EL (cell line): Measurements from ENCODE around the gene RASEF.
A peak's percentile ranks its signal among the peaks of the same experiment; 100 is the strongest.
"Not testable (repeated sequence)": the region's sequence is repeated elsewhere in the genome, so short reads cannot be mapped to it uniquely, and the experiment has no call there.

Experiments
- DNase-seq: peaks from one replicate; pipeline ENCODE4 v3.0.0-alpha.2; 2016

Gene RASEF

DNA sequence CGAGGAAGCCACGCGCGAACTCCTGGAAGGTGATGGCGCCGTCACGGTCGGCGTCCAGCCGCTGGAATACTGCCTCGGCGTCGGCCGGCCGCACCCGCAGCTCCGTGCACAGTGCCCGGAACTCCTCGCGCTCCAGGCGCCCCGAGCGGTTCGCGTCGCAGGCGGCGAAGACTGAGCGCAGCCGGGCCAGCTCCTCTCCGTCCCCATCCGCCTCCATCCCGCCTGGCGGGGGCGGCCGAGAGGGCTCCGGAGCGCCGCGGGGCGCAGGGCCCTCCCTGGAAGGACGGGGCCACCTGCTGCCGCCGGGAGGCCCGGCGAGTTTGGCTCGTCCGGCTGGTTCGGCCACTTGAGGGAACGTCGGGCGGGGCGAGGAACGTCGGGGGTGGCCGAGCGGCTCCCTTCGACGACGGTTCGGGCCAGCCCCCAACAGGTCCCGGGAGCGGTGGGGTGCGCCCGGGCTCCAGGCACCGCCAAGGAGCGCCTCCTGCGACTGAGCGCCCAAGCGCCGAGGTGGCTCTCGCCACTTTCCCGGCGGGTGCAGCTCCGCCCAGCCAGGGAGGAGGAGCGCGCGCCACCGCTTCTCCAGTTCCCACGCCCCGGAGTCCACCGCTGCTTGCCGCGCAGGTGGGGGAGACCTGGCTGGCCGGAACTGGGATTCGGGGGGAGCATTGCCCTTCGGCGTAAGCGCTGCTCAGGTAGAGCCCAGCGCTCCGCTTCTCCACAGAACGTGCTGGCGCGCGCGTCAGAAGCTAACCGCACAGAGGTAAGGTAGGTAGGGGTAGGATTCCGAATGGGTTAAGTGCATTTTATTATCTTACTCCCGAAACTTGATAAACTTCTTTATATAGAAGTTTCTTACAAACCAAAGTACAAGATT, at the start of gene RASEF:
TSS of gene RASEF (minus strand) at position 492 of the 877 bp plus-strand sequence. CDS start at position 217, 275 bp downstream.
- peak; percentile 63 for DNase-seq

DNA sequence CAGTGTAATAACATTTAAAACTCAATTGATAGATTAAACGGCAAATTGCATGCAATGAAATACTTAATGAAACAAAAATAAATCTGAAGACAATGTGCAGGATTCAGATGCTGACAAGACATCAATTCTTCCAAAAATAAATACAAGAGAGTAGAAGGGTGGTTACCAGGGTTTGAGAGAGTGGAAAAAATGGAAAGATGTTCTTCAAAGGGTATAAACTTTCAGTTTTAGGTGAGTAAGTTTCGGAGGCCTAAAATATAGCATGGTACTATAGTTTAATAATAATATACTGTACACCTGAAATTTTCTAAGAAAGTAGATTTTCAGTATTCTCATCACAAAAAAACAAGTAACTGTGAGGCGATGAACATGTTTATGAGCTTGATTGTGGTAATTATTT, 48.2 kb upstream of the RASEF start:
- DNase-seq = no peak

DNA sequence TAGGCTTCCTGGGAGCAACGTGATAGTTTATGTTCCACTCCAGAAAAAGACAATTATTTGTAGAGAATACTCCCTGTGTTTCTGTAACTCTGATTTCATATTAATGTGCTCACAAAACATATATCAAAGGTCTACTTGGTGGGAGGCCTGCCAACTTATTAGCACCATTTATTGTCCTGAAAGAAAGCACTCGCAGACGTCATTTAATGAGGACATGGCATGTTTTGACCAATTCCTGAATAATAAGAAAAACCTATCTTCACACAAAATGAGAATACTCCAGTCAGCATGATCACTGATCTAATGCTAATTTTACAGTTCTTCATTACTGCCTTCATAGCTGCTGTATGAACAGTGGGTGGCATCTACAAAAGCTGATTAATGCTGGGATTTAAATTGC, 46.4 kb upstream of the RASEF start:
- no peak for DNase-seq

DNA sequence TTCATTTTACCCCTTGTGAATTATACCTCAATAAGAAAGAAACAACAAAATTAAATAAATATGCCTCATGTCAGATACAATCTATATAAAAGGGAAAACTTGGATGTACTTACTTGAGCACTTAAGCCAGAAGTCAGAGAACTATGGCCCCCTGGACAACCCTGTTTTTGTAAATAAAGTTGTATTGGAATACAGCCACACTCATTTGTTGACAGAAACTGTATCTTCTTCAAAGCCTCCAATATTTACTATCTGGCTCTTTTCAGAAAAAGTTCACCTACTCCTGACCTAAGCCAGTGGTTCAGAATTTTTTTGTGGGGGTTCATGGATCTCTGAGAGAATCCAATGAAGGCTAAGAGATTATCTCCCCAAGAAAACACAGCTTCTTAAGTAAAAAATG, 45.3 kb upstream of the RASEF start:
- DNase-seq = no peak

DNA sequence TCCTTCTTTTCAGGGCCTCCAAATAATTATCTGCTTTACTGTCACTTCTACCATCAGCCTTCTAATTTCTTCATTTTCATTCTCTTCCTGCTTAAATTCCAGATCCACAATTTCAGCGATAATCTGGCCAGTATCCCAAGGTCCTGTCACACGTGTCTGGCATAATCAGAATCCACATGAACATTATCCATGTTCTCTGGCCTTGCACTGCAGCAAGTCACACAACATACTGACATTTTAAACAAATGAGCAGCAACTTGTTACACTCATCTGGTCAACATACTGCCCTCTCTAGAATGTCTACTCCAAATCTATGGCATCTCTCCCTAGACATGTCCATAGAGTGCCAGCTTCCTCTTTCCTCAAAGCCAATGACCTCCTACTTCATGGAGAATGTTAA, 43.8 kb upstream of the RASEF start:
- DNase-seq = no peak

DNA sequence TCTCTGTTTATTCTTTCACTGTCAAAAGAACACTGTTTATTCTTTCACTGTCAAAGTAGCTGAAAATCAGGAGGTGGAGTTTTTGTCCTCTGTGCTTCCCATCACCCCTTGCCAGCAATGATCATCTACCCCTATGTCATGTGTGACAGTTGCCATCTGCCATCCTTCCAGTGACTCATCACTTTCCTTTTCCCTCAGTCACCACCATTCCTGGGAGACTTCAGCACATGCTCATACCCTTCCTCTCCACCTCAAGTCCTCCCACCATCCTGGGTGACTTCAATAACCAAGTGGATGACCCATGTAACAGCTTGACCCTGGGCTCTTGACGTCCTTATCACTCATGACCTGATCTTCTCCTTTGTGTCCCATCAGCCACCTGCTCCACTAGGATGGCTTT, 43.3 kb upstream of the RASEF start:
- peak; percentile 2 for DNase-seq

DNA sequence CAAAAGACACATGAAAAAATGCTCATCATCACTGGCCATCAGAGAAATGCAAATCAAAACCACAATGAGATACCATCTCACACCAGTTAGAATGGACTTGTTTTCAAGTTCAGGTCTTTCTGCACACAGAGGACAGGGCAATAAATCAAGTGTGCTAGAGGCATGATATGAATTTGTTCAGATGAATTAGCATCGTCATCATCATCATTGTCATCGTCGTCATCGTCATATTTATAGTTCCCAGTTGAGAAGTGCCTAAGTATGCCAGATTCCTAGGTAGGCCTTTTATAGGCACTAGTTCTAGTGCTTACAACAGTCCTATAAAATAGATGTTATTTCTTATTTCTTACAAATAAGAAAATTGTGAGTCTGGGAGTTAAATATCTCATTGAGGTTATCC, 34.7 kb upstream of the RASEF start:
- no peak for DNase-seq

DNA sequence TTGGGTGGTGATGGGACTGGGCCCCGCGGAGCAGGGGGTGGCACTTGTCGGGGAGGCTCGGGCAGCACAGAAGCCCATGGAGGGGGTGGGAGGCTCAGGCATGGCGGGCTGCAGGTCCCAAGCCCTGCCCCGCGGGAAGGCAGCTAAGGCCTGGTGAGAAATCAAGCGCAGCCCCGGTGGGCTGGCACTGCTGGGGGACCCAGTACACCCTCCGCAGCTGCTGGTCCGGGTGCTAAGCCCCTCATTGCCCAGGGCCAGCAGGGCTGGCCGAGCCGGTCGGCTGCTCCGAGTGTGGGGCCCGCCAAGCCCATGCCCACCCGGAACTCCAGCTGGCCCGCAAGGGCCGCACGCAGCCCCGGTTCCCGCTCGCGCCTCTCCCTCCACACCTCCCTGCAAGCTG, 30.4 kb upstream of the RASEF start:
- not testable (repeated sequence) for DNase-seq

DNA sequence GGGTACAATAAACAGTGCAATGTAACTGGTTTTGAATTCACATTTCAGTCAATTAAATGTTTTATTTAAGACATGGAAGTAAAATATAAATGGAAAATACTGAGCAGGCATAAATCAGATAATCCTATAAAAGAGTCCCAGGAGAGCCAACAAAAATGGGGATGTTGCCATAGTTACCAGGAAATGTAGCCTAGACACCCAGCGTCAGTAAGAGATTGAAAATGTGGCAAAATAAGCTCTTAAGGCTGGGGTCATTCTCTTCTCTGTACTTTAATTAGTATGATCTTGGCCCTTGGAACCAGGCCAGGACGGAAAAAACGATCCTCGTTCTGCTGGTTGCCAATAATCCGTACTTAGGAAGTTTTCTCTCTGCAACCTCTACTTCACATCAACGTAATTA, 18.9 kb upstream of the RASEF start:
- no peak for DNase-seq

DNA sequence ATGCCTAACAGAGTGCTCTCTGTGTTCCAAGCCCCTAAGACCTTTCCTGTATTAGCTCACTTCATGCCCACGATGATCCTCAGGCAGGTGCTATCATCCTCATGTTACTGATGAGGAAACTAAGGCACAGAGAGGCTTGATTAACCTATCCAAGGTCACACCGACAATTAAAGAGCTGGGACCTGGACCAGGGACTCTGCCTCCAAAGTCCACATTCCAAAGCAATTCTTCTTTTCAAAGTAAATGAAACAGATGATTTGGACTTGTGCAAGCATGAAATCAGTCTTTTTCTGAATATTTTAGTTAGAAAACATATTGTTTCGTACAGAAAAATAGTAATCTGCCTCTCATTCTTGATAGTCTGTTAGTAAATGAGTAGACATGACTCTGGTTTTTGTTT, 18.1 kb upstream of the RASEF start:
- DNase-seq = no peak

DNA sequence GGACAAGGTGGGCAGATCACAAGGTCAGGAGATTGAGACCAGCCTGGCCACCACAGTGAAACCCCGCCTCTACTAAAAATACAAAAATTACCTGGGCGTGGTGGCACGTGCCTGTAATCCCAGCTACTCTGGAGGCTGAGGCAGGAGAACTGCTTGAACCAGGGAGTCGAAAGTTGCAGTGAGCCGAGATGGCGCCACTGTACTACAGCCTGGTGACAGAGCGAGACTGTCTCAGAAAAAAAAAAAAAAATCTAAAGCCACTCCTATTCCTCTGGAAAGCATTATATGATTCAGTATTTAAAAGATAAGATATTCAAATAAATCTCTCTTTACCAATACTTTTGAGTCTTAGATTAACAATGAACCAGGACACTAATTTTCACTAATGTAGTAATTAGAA, 13.0 kb upstream of the RASEF start:
- DNase-seq = not testable (repeated sequence)

DNA sequence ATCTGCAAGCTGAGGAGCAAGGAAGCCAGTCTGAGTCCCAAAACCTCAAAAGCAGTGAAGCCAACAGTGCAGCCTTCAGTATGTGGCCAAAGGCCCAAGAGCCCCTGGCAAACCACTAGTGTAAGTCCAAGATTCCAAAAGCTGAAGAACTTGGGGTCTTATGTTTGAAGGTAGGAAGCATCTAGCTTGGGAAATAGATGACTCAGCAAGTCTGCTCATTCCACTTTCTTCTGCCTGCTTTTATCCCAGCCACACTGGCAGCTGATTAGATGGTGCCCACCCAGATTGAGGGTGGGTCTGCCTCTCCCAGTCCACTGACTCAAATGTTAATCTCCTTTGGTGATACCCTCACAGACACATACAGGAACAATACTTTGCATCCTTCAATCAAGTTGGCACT, 9.6 kb upstream of the RASEF start:
- DNase-seq = not testable (repeated sequence)

DNA sequence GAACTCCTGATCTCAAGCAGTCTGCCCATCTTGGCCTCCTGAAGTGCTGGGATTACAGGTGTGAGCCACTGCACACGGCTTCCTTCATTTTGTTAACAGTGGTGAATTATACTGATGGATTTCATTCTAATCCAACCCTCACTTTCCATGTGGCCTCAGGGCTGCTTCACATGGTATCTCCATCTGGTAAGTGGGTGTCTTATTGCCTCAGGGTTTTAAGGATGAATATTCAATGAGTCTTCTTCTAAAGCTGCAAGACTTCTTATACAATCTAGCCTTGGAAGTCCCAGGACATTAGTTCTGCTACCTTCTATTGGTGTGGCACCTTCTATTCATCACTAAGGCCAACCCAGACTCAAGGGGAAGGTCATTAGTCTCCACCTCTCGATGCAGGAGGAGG, 8.7 kb upstream of the RASEF start:
- peak; percentile 28 for DNase-seq

DNA sequence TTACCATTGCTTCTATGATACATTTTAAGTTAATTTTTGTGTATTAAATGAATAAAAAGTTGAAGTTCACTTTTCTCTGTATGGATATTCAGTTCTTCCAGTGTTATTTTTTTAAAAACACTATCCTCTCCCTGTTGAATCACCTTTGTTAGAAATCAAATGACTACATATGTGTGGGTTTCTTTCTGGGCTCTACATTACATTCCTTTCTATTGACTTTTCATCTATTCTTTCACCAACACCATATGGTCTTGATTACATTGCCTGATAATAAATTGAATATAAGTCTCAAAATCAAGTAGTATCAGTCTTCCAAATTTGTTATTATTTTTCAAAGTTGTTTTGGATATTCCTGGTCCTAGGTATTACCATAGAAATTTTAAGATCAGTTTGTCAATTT, 7.3 kb upstream of the RASEF start:
- DNase-seq = peak; percentile 62

DNA sequence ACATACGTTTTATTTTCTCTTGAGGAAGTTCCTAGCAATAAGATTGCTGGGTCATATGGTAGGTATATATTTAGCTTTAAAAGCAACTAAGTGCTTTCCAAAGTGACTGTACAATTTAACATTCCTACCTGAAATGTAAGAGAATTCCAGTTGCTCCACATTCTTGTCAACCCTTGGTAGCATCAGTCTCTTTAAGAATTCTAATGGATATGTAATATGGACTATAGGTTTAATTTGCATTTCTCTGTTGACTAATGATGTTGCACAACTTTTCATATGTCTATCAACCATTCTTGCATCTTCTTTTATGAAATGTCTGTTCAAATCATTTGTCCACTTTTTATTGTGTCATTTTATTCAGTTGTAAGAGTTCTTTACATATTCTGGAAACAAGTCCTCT, 6.7 kb upstream of the RASEF start:
- DNase-seq = no peak

DNA sequence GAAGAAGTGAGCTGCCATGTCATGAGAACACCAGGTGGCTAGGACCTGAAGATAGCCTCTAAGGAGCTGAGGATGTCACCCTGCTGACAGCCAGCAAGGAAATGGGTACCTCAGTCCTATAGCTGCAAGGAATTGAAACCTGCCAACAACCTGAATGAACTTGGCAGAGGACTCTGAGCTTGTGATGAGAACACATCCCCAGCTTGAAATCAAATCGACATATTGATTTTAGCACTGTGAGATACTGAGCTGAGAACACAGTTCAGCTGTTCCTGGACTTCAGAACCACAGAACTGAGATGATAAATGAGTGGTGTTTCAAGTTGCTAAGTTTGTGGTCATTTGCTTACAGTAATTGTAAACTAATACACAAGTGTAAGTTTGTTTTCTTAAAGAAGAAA, 5.5 kb upstream of the RASEF start:
- DNase-seq = no peak

DNA sequence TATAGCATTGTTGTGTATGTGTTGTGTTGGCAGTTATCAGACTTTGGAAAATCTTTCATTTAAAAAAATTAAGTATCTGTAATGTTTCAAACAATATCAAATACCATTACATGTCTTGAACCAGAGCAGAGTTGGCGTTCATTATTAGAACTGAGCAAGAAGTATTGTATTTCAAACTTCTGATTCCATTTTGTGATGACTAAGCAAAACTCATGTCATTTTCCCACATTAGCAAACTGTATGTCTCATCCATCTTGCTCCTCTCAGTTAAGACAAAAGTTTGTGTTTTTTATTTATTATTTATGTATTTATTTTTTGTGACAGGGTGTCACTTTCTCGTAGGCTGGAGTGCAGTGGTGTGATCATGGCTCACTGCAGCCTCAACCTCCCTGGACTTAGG, 4.6 kb upstream of the RASEF start:
- DNase-seq = no peak

DNA sequence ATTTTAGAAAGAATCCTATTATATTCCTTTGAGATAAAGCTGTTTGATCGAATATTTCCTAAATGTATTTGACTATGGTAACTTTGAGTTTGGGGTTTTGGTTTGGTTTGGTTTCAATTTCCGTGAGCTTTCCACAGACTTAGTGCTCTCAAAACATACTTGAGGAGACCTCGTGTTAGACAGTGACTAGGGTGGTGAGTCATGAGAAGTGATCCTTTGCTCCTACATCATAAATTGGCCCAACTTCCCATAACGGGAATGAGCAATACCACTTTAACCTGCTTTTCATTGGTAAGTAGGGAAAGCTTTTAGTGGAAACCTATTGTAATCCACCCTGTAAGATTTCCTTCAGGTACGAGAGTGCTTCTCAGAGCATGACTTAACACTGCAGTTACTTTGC, 3.8 kb upstream of the RASEF start:
- peak; percentile 83 for DNase-seq

DNA sequence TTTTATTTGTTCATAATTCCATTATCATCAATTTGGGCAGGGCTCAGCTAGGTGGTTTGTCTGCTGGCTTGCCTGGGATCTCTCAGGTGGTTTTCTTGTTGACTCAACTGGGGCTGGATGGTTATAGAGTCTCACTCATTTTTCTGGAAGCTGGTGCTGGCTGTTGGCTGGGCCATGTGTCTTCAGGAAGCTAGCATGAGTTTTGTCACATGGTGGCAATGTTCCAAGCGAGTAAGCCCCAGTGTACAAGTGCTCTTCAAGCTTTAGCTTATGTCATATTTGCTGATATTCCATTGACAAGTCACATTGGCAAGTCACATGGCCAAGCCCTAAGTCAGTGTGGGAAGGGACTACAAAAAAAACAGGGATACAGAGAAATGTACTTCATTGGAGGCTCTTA, 2.3 kb upstream of the RASEF start:
- no peak for DNase-seq

DNA sequence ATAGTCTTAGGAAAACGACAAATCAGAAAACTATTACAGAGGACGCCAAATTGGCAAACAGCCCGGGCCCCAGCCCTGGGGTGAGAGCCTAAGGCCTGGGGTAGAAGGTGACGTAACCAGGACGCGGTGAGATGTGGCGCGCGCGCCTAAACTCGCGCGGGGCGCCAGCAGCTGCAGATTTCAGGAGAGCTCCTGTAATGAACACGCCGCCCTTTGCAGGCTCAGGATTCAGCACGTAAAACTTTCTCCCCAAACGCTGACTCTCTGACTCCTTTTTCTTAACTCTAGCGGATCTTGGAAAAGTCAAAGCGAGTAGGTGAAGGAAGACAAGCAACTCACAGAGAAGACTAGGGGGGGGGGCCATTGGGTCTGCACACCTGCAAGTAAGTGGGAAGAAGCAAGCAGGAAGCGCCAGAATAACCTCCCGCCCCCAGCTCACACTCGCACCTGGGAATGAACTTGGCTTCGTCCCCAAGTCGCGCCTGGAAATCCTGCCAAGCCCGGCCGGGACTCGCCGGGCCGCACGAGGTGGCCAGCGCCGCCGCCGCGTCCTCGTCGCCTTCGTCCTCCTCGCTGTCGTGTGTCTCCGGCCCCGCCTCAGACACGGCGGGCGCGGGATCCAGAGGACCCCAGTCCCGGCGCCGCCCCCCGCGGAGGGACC, 822 bp downstream of the RASEF start:
- DNase-seq = peak; percentile 73

DNA sequence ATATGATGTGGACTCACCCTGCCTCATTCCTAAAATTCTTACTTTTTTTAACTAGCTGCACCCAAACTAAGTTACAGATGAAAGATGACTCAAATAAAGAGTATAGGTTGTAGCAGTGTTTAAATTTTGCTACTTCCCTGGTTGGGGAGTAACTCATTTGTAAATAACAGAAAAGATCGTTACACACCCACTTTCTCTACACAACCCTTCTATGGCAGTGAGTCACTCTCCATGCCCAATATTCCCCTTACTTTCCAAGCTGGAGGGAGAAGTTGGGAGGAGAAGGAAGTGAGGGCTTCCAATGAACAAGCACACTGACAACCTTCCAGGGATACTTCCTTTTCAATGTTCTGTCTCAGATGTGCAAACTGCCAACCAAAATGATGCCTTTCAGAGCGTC, 1.9 kb downstream of the RASEF start:
- DNase-seq = peak; percentile 47

DNA sequence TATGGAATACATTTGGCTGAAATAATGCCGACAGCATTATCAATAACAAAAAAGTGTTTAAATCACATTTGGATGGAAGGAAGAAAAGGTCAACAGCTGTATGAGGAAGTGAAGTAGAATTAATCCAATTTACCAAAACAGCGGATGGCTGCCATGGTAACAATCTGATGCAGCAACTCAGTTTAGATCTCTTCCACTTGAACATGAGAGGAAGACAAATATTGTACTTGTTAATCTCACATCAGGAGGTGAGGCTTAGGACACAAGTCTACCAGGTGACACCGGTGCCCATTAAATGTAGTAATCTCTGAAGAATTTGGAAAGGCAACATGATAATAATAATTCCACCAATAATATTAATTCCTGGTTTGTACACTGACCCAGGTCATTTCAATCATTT, 2.4 kb downstream of the RASEF start:
- no peak for DNase-seq

DNA sequence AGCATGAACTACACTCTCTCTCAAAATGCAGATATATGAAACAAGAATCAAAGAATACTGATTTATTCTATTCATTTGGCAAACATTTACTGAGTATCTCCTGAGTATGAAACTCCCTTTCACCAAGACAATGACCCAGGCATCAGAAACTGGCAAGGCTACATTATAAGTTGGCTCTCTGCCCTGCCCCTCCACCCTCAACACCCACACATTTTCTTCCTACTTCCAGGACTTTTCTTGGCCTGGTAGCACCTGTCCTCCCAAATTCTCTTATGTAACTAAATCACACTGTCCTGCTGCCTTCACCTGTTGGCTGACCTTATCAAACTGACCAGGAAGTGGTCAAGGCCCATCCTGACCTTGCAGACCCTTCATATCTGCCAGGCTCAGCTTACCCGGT, 3.5 kb downstream of the RASEF start:
- no peak for DNase-seq

DNA sequence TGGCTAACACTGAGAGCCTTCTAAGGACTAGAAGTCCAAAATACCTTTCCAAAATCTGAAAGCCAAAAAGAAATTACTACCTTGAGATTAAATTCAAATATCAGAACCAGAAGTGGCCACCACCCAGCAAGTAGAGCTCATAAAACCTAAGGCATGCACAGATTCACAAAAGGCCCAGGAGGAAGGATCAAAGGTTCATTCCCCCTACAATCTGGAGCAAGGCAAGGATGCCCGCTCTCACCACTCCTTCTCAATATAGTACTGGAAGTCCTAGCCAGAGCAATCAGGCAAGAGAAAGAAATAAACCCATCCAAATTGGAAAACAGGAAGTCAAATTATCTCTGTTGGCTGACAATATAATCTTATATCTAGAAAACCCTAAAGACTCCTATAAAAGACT, 6.0 kb downstream of the RASEF start:
- no peak for DNase-seq

DNA sequence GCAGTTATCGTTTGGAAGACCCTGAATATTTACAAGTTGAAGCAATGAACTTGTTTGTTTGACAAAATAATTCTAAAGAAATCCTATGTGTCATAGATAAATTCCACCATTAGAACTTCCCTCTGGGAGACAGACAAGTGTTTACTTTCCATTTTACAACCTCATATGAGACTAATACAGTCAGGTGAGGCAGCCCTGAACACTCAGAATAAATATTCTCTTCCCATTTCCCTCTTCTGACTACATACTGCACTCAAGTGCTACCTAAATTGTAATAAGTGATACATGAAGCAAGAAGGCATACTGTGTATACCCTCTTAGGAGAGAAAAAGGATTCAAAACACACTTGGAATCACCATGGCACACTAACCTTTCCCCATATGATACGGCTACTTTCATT, 6.8 kb downstream of the RASEF start:
- no peak for DNase-seq
